Measurements from ENCODE around the gene EYA4. TPM values are rescaled to one million over a fixed set of nuclear protein-coding genes. Genes with fewer than 3 reads are reported as not detected.
A peak's percentile ranks its signal among the peaks of the same experiment; 100 is the strongest.

The EYA4 gene
- polyA plus RNA-seq, 1 of the 3 experiments (the other 2 are of a cell fraction) = 0.08 TPM

- TF ChIP-seq, protein P1, sequence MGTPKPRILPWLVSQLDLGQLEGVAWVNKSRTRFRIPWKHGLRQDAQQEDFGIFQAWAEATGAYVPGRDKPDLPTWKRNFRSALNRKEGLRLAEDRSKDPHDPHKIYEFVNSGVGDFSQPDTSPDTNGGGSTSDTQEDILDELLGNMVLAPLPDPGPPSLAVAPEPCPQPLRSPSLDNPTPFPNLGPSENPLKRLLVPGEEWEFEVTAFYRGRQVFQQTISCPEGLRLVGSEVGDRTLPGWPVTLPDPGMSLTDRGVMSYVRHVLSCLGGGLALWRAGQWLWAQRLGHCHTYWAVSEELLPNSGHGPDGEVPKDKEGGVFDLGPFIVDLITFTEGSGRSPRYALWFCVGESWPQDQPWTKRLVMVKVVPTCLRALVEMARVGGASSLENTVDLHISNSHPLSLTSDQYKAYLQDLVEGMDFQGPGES (IDR thresholded peaks at IDR 0.05; ENCODE audit: low read depth, low read length) = no peak
- TF ChIP-seq POLR2AphosphoS5 (IDR thresholded peaks at IDR 0.05; ENCODE audit: low read depth, low read length) (no peak), FOXJ3 (CRISPR knock-in tag; IDR thresholded peaks at IDR 0.05) (no peak), RFX5 (IDR thresholded peaks at IDR 0.05; ENCODE audit: low read length) (no peak), CTCF (IDR thresholded peaks at IDR 0.05) (no peak)
Measured at GRCh38 chr6:133551436-133551835, 310.3 kb downstream of the EYA4 start (continued).

- H3K4me2 ChIP-seq = peak overlapping the region; percentile 36; the same call in 1 of the 2 replicates
- ChIA-PET CTCF (interaction anchor here (0.8 to 1.9 kb wide), 10 partner anchors 10 to 729 kb away, joined by 3 to 10 read pairs (median 4); no protein-coding TSS in a partner anchor), POLR2A (no interaction called here)
- no peaks in the 10 kb centered on the region for H4K20me1 ChIP-seq (ENCODE audit: insufficient read depth)
- DNase-seq = no peak
- 0 out of 4 replicates have a peak, but pooled peaks cover 0 to 5% of the 10 kb centered on the region in 2 experiments for H3K4me1 ChIP-seq (ENCODE audit: control insufficient read depth in 1 of 2, insufficient read depth in 2 of 2, low read depth in 1 of 2, low read length in 1 of 2)
- TF ChIP-seq JUND (IDR thresholded peaks at IDR 0.05) (peak; percentile 25; the same call in 1 of the 2 replicates), YY1 (IDR thresholded peaks at IDR 0.05; ENCODE audit: low read depth) (no peak), GABPA (IDR thresholded peaks at IDR 0.05; ENCODE audit: low read depth) (no peak), EP300 (IDR thresholded peaks at IDR 0.05; ENCODE audit: borderline replicate concordance in 1 of 2, low read depth in 1 of 2, low read length in 1 of 2) (peak in 1 of 2 experiments; percentile 13; a peak in 1 of 4 replicates), TCF12 (IDR thresholded peaks at IDR 0.05) (peak; percentile 58), FOXJ3 (CRISPR knock-in tag; IDR thresholded peaks at IDR 0.05) (no peak), EZH2phosphoT487 (IDR thresholded peaks at IDR 0.05; ENCODE audit: borderline replicate concordance, low read depth) (no peak), TAF1 (IDR thresholded peaks at IDR 0.05; ENCODE audit: borderline replicate concordance, low read depth, low read length) (no peak), NRF1 (IDR thresholded peaks at IDR 0.05; ENCODE audit: low read depth, low read length) (no peak), FOSL2 (IDR thresholded peaks at IDR 0.05; ENCODE audit: borderline replicate concordance, low read depth) (peak; percentile 51; the same call in 1 of the 2 replicates), MAX (IDR thresholded peaks at IDR 0.05; ENCODE audit: low read depth) (no peak)
- TF ChIP-seq, protein P2, sequence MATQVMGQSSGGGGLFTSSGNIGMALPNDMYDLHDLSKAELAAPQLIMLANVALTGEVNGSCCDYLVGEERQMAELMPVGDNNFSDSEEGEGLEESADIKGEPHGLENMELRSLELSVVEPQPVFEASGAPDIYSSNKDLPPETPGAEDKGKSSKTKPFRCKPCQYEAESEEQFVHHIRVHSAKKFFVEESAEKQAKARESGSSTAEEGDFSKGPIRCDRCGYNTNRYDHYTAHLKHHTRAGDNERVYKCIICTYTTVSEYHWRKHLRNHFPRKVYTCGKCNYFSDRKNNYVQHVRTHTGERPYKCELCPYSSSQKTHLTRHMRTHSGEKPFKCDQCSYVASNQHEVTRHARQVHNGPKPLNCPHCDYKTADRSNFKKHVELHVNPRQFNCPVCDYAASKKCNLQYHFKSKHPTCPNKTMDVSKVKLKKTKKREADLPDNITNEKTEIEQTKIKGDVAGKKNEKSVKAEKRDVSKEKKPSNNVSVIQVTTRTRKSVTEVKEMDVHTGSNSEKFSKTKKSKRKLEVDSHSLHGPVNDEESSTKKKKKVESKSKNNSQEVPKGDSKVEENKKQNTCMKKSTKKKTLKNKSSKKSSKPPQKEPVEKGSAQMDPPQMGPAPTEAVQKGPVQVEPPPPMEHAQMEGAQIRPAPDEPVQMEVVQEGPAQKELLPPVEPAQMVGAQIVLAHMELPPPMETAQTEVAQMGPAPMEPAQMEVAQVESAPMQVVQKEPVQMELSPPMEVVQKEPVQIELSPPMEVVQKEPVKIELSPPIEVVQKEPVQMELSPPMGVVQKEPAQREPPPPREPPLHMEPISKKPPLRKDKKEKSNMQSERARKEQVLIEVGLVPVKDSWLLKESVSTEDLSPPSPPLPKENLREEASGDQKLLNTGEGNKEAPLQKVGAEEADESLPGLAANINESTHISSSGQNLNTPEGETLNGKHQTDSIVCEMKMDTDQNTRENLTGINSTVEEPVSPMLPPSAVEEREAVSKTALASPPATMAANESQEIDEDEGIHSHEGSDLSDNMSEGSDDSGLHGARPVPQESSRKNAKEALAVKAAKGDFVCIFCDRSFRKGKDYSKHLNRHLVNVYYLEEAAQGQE (IDR thresholded peaks at IDR 0.05; ENCODE audit: low read depth, low read length) = no peak
- TF ChIP-seq, protein P3, sequence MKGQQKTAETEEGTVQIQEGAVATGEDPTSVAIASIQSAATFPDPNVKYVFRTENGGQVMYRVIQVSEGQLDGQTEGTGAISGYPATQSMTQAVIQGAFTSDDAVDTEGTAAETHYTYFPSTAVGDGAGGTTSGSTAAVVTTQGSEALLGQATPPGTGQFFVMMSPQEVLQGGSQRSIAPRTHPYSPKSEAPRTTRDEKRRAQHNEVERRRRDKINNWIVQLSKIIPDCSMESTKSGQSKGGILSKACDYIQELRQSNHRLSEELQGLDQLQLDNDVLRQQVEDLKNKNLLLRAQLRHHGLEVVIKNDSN (IDR thresholded peaks at IDR 0.05; ENCODE audit: borderline replicate concordance, low read depth) = no peak
- TF ChIP-seq, protein P4, sequence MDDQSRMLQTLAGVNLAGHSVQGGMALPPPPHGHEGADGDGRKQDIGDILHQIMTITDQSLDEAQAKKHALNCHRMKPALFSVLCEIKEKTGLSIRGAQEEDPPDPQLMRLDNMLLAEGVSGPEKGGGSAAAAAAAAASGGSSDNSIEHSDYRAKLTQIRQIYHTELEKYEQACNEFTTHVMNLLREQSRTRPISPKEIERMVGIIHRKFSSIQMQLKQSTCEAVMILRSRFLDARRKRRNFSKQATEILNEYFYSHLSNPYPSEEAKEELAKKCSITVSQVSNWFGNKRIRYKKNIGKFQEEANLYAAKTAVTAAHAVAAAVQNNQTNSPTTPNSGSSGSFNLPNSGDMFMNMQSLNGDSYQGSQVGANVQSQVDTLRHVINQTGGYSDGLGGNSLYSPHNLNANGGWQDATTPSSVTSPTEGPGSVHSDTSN (IDR thresholded peaks at IDR 0.05) = no peak
- TF ChIP-seq, protein P5, sequence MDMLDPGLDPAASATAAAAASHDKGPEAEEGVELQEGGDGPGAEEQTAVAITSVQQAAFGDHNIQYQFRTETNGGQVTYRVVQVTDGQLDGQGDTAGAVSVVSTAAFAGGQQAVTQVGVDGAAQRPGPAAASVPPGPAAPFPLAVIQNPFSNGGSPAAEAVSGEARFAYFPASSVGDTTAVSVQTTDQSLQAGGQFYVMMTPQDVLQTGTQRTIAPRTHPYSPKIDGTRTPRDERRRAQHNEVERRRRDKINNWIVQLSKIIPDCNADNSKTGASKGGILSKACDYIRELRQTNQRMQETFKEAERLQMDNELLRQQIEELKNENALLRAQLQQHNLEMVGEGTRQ (IDR thresholded peaks at IDR 0.05; ENCODE audit: borderline replicate concordance, low read depth, low read length) = no peak
- H3K9ac ChIP-seq = no peak overlapping the region
- 2% methylated on average over 5 of the region's 6 CpGs for WGBS (ENCODE audit: low lambda C conversion rate)
- no peaks in the 10 kb centered on the region for H3K27me3 ChIP-seq (ENCODE audit: insufficient read depth)
- no peak overlapping the region for H3K4me3 ChIP-seq (ENCODE audit: low read depth in 2 of 2, low read length in 1 of 2)
- H3K27ac ChIP-seq (ENCODE audit: low read depth in 2 of 2, low read length in 1 of 2) = no peak overlapping the region
- no peaks in the 10 kb centered on the region for H3K36me3 ChIP-seq (replicated peaks in 1 of 2; ENCODE audit: control insufficient read depth in 1 of 2, insufficient read depth in 2 of 2, low read length in 1 of 2)
- H3F3A ChIP-seq (replicated peaks; ENCODE audit: insufficient read depth) = peaks cover 3% of the 10 kb centered on the region
- H3K9me3 ChIP-seq = no peaks in the 10 kb centered on the region
- no peak overlapping the region for H2AFZ ChIP-seq (ENCODE audit: low read depth)
- H3K9me2 ChIP-seq = no peaks in the 10 kb centered on the region
- no peaks in the 10 kb centered on the region for H3K79me2 ChIP-seq (ENCODE audit: insufficient read depth)
Measured at GRCh38 chr6:133551847-133552341, 310.7 kb downstream of the EYA4 start.
